HG03457 (cell line): ENCODE results near the gene TMEM128.
"Not testable (repeated sequence)": the region's sequence is repeated elsewhere in the genome, so short reads cannot be mapped to it uniquely, and the experiment has no call there.

ENCODE experiments used
- ATAC-seq: cut with Tn5 transposase; IDR thresholded peaks from one replicate; pipeline ENCODE4 v1.9.1; 2021; ENCODE audit warnings: moderate number of reproducible peaks; ENCODE audit not compliant: unreplicated experiment

Gene TMEM128

DNA sequence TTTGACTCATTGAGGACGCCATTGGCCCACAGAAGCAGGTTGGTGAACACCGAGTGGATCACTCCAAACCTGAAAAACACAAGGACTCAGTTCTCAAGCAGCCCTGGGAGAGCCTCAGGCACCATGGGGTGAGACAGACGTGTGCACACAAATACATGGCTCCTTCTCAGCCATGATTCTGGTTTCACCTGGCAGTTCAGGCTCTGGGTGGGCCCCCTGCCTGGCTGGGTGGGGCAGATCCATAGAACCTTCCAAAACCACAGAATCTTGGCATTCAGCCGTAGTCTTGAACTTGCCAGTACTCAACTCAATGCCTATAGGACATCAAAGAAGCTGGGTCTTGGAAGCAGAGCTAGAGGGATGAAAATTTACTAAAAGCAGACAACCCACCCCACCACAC, 45.5 kb downstream of the TMEM128 start:
- no peak for ATAC-seq

DNA sequence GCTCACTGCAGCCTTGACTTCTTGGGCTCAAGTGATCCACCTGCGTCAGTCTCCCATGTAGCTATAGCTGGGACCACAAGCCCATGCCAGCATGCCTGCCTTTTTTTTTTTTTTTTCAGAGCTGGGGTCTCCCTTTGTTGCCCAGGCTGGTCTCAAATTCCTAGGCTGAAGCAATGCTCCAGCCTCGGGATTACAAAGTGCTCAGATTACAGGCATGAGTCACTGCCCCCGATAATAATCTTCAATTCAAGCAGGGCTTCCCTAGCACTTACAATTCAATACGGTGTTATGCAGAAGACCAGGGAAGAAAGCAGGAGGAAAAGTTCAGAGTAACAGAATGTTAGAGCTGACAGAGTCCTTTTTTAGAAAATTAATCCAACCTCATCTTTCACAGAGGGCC, 47.4 kb downstream of the TMEM128 start:
- ATAC-seq: no peak

DNA sequence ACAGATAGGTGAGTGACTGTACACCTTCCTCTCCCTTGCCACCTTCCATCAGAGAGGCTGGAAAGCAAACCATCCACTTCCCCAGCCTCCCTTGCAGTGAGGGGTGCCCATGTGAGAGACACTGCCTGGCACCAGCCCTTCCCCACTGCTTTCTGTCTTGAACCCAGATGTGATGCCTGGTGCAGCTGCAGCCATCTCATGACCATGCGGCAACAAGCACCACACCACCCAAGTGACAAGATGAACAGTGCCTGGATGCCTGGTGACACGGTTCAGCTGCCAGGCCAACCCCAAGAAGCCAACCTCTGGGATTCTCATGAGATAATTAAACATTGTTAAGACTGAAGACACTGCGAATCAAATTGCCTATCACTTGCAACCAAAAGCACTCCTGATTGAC, 52.7 kb downstream of the TMEM128 start:
- no peak for ATAC-seq

GRCh38 chr4:4188557-4188956, 59.5 kb downstream of the TMEM128 start:
- not testable (repeated sequence) for ATAC-seq
